ENCODE data around the gene CARD14. TPM values are rescaled to one million over a fixed set of nuclear protein-coding genes. Genes with fewer than 3 reads are reported as not detected.
A peak's percentile ranks its signal among the peaks of the same experiment; 100 is the strongest.
"Not testable (repeated sequence)": the region's sequence is repeated elsewhere in the genome, so short reads cannot be mapped to it uniquely, and the experiment has no call there.

CARD14 gene
- total RNA-seq, 8 experiments from 2014 or later, result 0.50 to 6.1 (median 2.0) TPM

DNA sequence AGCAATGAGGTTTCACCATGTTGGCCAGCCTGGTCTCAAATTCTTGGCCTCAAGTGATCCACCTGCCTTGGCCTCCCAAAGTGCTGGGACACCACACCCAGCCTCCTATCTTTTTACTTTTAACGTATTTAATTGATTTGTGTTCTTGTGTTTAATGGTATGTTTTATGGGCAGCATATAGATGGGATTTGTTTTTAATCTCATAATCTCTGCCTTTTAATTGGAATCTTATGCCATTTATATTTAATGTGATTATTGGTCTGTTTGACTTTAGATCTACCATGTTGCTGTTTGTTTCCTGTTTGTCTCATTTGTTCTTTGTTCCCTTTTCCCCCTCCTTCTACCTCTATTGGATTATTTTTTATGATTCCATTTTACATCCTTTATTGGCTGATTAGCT is 62.6 kb downstream of the CARD14 start:
- no peak overlapping the region for H3K27ac ChIP-seq
- H3K4me3 ChIP-seq, result no peak overlapping the region
- WGBS, 10 experiments, result 57 to 100% (median 100%) methylated on average over 1 of the region's 1 CpG; no CpG with 5 or more reads in 3 of the 10 experiments
- H3K4me1 ChIP-seq (replicated peaks in 1 of 2), result no peaks in the 10 kb centered on the region
- ATAC-seq (replicated peaks in 6 of 8), result no peak
- in situ Hi-C loops (cut with MboI; ENCODE audit: low pct_unique_long_range_greater_than_20kb in 2 of 9, low sequenced_read_pairs in 9 of 9, unreplicated experiment in 9 of 9), result no loop called here

DNA sequence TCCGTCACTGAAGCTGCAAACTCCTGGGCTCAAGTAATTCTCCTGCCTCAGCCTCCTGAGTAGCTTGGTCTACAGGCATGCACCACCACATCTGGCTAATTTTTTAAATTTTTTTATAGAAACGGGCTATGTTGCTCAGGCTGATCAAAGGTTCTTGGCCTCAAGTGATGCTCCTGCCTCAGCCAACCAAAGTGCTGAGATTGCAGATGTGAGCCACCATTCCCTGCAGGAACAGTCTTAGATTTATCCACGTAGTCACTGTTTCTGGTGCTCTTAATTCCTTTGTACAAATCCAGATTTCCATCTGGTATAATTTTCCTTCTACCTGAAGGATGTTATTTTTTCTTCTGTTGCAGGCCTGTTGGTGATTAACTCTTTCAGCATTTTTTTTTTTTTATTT is 63.4 kb downstream of the CARD14 start:
- ATAC-seq (replicated peaks in 6 of 8), result no peak
- in situ Hi-C loops (cut with MboI; ENCODE audit: low pct_unique_long_range_greater_than_20kb in 2 of 9, low sequenced_read_pairs in 9 of 9, unreplicated experiment in 9 of 9), result no loop called here
- WGBS, 10 experiments, result 33 to 100% (median 100%) methylated on average over 1 to 2 of the region's 3 CpGs; no CpG with 5 or more reads in 1 of the 10 experiments
- Histone ChIP-seq H3K4me1 (replicated peaks in 1 of 2) (no peaks in the 10 kb centered on the region), H3K27ac (no peak overlapping the region), H3K4me3 (no peak overlapping the region)

DNA sequence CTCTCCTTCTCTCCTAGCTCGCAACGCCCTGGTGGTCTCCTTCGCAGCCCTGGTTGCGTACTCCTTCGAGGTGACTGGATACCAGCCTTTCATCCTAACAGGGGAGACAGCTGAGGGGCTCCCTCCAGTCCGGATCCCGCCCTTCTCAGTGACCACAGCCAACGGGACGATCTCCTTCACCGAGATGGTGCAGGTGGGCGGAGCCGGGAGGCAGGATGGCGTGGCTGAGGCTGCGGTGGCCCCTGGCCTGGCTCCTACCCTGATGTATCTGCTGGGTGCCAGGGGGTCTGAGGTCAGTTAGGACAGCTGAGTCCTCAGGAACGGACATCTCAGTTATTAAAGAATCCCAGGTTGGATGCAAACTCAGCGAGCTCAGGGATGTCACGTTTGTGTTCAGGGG is 67.1 kb downstream of the CARD14 start:
- no peak overlapping the region for H3K4me3 ChIP-seq
- in situ Hi-C loops (cut with MboI; ENCODE audit: low pct_unique_long_range_greater_than_20kb in 2 of 9, low sequenced_read_pairs in 9 of 9, unreplicated experiment in 9 of 9), result no loop called here
- H3K27ac ChIP-seq, result no peak overlapping the region
- no peak for ATAC-seq (replicated peaks in 6 of 8)
- WGBS, 10 experiments, result 87 to 95% (median 95%) methylated on average over 4 to 5 of the region's 17 CpGs; no CpG with 5 or more reads in 7 of the 10 experiments
- no peaks in the 10 kb centered on the region for H3K4me1 ChIP-seq (replicated peaks in 1 of 2)

DNA sequence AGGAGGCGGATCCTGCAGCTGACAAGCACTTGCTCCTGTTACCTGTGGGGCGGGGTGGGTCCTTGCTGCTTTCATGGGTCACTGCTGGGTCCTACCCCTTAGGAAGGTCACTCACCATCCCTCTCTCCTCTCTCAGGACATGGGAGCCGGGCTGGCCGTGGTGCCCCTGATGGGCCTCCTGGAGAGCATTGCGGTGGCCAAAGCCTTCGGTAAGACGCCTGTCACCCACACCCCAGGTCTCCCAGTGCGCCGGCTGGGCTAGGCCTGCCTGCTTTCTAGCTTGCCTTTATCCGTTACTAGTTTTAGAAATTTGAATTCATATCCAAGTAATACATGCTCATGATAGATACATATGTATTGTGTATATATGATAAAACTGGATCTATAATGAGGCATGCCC is 67.6 kb downstream of the CARD14 start:
- ATAC-seq (replicated peaks in 6 of 8), result no peak
- in situ Hi-C loops (cut with MboI; ENCODE audit: low pct_unique_long_range_greater_than_20kb in 2 of 9, low sequenced_read_pairs in 9 of 9, unreplicated experiment in 9 of 9), result no loop called here
- no peaks in the 10 kb centered on the region for H3K4me1 ChIP-seq (replicated peaks in 1 of 2)
- H3K4me3 ChIP-seq, result no peak overlapping the region
- H3K27ac ChIP-seq, result no peak overlapping the region
- WGBS, 10 experiments, result 90 to 100% (median 97%) methylated on average over 1 to 7 of the region's 10 CpGs; no CpG with 5 or more reads in 6 of the 10 experiments

DNA sequence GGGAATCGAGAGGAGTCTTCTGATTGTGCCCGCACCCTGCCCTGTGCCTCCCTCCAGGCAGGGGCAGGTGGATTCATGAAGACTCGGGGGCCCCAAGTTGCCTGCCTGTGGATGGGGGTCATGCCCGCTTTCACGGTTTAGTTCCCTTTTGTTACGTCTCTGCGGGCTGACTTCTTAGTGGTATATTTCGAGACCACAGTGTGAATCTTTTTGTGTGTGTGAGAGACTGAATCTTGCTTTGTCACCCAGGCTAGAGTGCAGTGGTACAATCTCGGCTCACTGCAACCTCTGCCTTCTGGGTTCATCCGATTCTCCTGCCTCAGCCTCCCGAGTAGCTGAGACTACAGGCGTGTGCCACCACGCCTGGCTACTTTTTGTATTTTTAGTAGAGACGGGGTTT is 72.7 kb downstream of the CARD14 start:
- 67 to 100% (median 90%) methylated on average over 3 to 7 of the region's 14 CpGs; no CpG with 5 or more reads in 5 of the 10 experiments for WGBS, 10 experiments
- ATAC-seq (replicated peaks in 6 of 8), result no peak
- in situ Hi-C loops (cut with MboI; ENCODE audit: low pct_unique_long_range_greater_than_20kb in 2 of 9, low sequenced_read_pairs in 9 of 9, unreplicated experiment in 9 of 9), result no loop called here
- H3K4me1 ChIP-seq (replicated peaks in 1 of 2), result no peaks in the 10 kb centered on the region
- H3K4me3 ChIP-seq, result no peak overlapping the region
- H3K27ac ChIP-seq, result no peak overlapping the region

DNA sequence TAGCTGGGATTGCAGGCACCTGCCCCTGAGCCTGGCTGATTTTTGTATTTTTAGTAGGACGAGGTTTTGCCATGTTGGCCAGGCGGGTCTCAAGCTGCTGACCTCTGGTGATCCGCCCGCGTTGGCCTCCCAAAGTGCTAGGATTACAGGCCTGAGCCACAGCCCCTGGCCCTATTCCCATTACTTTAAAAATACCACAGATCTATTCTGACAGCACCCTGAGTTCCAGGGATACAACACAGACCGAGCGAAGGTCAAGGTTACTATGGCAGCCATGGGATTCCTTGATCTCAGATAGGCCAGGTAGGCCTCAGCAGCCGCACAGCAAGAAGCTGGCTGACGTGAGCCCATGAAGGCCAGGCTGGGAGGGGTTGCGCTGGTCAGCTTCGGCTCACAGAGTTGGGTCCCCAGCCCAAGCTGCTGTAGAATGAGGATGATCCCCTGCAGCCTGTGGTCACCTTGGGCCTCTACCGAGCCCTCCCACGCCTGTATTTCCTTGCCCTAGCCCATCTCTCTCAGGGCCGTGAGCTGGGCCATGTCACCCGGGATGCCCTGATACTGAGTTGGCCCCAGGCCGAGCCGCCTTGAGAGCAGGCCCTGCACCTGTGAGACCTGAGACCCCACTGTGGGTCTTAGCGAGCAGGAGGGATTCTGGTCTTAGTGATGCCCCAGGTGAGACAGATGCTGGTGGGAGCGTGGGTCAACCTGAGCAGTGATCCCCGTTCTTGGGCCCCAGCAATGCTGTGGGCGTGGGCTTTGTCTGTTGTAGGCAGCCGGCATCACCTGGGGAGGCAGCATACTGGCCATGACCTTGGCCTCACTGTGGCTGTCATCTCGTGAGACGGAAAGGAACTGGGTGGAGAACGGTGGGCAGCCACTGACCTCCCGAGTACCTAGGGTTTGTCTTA is 74.0 kb downstream of the CARD14 start:
- ATAC-seq (replicated peaks in 6 of 8), result no peak
- no peak overlapping the region for H3K27ac ChIP-seq
- in situ Hi-C loops (cut with MboI; ENCODE audit: low pct_unique_long_range_greater_than_20kb in 2 of 9, low sequenced_read_pairs in 9 of 9, unreplicated experiment in 9 of 9), result no loop called here
- WGBS, 10 experiments, result 76 to 100% (median 94%) methylated on average over 1 to 11 of the region's 26 CpGs; no CpG with 5 or more reads in 3 of the 10 experiments
- H3K4me3 ChIP-seq, result no peak overlapping the region
- H3K4me1 ChIP-seq (replicated peaks in 1 of 2), result no peaks in the 10 kb centered on the region

DNA sequence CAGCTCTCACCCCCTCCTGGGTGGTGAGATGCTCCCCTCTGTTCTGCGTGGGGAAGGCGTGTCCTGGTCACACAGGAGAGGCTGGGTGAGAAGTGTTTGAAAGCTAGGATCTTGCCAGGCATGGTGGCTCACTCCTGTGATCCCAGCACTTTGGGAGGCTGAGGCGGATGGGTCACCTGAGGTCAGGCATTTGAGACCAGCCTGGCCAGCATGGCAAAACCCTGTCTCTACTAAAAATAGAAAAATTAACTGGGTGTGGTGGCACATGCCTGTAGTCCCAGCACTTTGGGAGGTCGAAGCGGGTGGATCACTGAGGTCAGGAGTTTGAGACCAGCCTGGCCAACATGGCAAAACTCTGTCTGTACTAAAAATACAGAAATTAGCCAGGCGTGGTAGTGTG is 74.6 kb downstream of the CARD14 start:
- H3K4me3 ChIP-seq; H3K27ac ChIP-seq; ATAC-seq (replicated peaks in 6 of 8); in situ Hi-C loops (cut with MboI; ENCODE audit: low pct_unique_long_range_greater_than_20kb in 2 of 9, low sequenced_read_pairs in 9 of 9, unreplicated experiment in 9 of 9); H3K4me1 ChIP-seq (replicated peaks in 1 of 2): not testable (repeated sequence)
- WGBS, 10 experiments, result 50 to 94% (median 87%) methylated on average over 2 to 5 of the region's 6 CpGs; no CpG with 5 or more reads in 6 of the 10 experiments

DNA sequence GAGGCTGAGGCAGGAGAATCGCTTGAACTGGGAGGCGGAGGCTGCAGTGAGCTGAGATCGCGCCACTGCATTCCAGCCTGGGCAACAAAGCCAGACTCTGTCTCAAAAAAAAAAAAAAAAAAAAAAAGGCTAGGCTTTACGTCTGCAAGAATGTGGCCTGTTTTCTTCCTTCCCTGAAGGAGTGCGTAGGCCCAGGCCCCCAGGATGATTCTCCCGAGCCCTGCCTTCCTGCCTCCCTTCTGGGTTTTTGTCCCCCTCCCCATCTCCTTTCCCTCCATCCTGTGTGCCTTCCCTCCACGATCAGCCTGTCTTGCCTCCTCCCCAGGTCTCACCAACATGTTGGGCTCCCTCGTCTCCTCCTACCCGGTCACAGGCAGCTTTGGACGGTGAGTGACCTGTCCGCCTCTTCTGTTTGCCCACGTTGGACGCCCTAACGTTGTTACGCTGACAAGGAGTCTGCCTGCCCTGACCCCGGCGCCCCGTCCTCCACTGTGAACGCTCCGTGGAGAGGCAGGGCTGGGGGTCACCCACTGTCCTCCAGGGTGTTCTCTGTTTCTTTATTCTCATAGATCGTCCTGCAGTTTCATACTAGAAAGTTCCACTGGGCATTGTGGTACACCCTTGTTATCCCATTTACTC is 75.2 kb downstream of the CARD14 start:
- 56 to 100% (median 83%) methylated on average over 1 to 18 of the region's 22 CpGs; no CpG with 5 or more reads in 2 of the 10 experiments for WGBS, 10 experiments
- no peak for ATAC-seq (replicated peaks in 6 of 8)
- Histone ChIP-seq H3K4me1 (replicated peaks in 1 of 2) (no peaks in the 10 kb centered on the region), H3K4me3 (no peak overlapping the region), H3K27ac (no peak overlapping the region)
- in situ Hi-C loops (cut with MboI; ENCODE audit: low pct_unique_long_range_greater_than_20kb in 2 of 9, low sequenced_read_pairs in 9 of 9, unreplicated experiment in 9 of 9), result no loop called here

DNA sequence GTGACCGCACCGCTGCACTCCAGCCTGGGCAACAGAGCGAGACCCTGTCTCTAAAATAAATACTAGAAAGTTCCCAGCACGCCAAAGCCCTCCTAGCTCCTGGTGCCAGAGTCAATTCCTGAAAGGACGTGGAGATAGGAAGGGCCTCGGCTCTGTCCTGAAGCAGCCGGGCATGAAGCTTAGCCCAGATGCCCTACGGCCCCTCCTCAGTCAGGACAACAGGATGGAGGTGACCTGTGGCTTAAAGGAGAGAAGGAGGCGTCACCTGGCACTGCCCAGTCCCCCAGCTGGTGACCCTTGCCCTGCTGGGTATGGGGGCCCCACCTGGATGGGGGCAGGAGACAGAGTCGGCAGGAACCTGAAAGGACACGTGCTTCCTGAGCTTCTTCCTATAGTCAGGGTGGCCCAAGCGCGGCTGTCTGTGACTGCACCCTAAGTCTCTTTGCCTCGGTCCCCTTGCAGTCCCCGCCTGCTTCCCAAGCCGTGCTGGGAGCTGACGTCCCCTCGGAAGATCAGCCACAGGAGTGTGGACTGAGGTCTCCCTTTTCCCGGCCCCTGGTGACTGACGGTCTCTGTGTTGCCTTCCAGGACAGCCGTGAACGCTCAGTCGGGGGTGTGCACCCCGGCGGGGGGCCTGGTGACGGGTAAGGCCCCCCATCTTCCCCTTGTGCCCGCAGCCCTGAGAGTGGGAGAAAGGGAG is 75.9 kb downstream of the CARD14 start:
- peak in 2 of 8 experiments; percentile 11 to 12 for ATAC-seq (replicated peaks in 6 of 8)
- H3K4me1 ChIP-seq (replicated peaks in 1 of 2), result no peaks in the 10 kb centered on the region
- no peak overlapping the region for H3K27ac ChIP-seq
- H3K4me3 ChIP-seq, result no peak overlapping the region
- 80 to 100% (median 98%) methylated on average over 1 to 7 of the region's 27 CpGs; no CpG with 5 or more reads in 5 of the 10 experiments for WGBS, 10 experiments
- in situ Hi-C loops (cut with MboI; ENCODE audit: low pct_unique_long_range_greater_than_20kb in 2 of 9, low sequenced_read_pairs in 9 of 9, unreplicated experiment in 9 of 9), result no loop called here

DNA sequence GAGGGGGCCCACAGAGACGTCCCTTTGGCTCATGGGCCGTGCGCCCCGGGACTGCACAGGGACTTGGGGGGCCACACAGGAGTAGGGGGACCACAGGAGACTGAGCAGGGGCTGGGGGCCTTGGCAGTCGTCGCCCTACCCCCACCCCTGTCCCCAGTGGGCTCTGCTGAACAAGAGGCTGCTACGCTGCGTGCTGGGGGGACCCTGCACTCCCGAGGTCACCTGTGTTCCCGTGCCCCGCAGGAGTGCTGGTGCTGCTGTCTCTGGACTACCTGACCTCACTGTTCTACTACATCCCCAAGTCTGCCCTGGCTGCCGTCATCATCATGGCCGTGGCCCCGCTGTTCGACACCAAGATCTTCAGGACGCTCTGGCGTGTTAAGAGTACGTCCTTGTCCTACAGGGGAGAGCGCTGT is 76.4 kb downstream of the CARD14 start:
- ATAC-seq (replicated peaks in 6 of 8), result peak in 2 of 8 experiments; percentile 11 to 16
- H3K4me3 ChIP-seq, result no peak overlapping the region
- no peaks in the 10 kb centered on the region for H3K4me1 ChIP-seq (replicated peaks in 1 of 2)
- in situ Hi-C loops (cut with MboI; ENCODE audit: low pct_unique_long_range_greater_than_20kb in 2 of 9, low sequenced_read_pairs in 9 of 9, unreplicated experiment in 9 of 9), result no loop called here
- 94 to 95% methylated on average over 6 to 8 of the region's 19 CpGs; no CpG with 5 or more reads in 8 of the 10 experiments for WGBS, 10 experiments
- H3K27ac ChIP-seq, result no peak overlapping the region

DNA sequence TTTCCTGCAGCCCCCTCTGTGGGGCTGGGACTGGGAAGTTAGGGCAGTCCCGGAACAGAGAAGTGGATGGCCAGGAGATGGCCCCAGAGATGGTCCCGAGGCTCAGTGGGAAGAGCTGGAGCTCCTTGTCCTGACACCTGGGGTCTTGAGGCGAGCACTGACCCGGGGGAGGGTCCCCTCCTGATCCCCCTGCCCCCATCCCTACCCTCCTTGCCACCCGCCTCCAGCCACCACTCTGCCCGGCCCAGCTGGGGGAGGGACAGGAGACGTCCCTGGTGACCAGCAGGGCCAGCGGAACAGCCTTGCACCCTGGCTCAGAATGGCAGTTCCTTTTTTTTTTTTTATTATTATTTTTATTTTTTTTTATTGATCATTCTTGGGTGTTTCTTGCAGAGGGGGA is 76.9 kb downstream of the CARD14 start:
- WGBS, 10 experiments, result 86 to 100% (median 100%) methylated on average over 1 to 3 of the region's 8 CpGs; no CpG with 5 or more reads in 7 of the 10 experiments
- no peak for ATAC-seq (replicated peaks in 6 of 8)
- Histone ChIP-seq H3K27ac (no peak overlapping the region), H3K4me1 (replicated peaks in 1 of 2) (no peaks in the 10 kb centered on the region), H3K4me3 (no peak overlapping the region)
- in situ Hi-C loops (cut with MboI; ENCODE audit: low pct_unique_long_range_greater_than_20kb in 2 of 9, low sequenced_read_pairs in 9 of 9, unreplicated experiment in 9 of 9), result no loop called here

DNA sequence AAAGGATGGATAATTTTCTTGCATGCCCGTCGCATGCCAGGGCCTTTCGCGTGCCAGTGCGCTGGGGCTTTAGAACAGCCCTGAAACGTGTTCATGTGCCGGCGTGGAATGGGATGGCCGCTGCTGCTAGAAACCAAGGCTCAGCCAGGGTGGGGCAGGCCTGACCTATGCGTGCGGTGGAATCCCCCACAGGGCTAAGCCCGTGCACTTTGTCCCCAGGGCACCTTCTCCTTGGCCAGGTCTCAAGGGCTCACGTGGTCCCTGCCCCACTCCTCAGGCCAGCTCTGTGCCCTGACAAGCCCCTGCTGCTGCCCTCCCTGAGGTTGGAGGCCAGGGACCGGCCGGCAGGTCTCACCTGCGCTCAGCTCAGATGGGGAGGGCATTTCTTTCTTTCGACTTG is 77.7 kb downstream of the CARD14 start:
- 33 to 100% (median 81%) methylated on average over 1 to 3 of the region's 17 CpGs; no CpG with 5 or more reads in 6 of the 10 experiments for WGBS, 10 experiments
- no peak overlapping the region for H3K27ac ChIP-seq
- in situ Hi-C loops (cut with MboI; ENCODE audit: low pct_unique_long_range_greater_than_20kb in 2 of 9, low sequenced_read_pairs in 9 of 9, unreplicated experiment in 9 of 9), result no loop called here
- no peaks in the 10 kb centered on the region for H3K4me1 ChIP-seq (replicated peaks in 1 of 2)
- no peak for ATAC-seq (replicated peaks in 6 of 8)
- H3K4me3 ChIP-seq, result no peak overlapping the region
